SK-MEL-5 (cell line): ENCODE results near the gene PCSK2. TPM values are rescaled to one million over a fixed set of nuclear protein-coding genes. Genes with fewer than 3 reads are reported as not detected.
A peak's percentile ranks its signal among the peaks of the same experiment; 100 is the strongest.

ENCODE experiments used
- DNase-seq: peaks from one replicate; pipeline ENCODE4 v3.0.0-alpha.2; 2016; ENCODE audit warnings: low read depth, low spot score
- in situ Hi-C: cut with HindIII; loops from 2 replicates; pipeline ENCODE4 v1.10.0; 2016; ENCODE audit warnings: low sequenced_read_pairs, high pct_unique_total_duplicates, low pct_unique_long_range_greater_than_20kb
- total RNA-seq: library from RNA; depleted of rRNA; stranded (reverse); fragments of >200 nt; shearing (Covaris generic); gene quantifications from 2 replicates; pipeline ENCODE4 v1.2.3, GENCODE V29; 2014

The PCSK2 gene
- total RNA-seq, 1 experiment from 2014 or later = 0.63 TPM

GRCh38 chr20:17473659-17474058 lies 246.8 kb downstream of the PCSK2 start:
- no peak for DNase-seq

GRCh38 chr20:17479063-17479657 lies 252.3 kb downstream of the PCSK2 start:
- in situ Hi-C loops = no loop called here
- DNase-seq = no peak

More at GRCh38 chr20:17473659-17474058, 246.8 kb downstream of the PCSK2 start:
- in situ Hi-C loops = no loop called here

- in situ Hi-C loops = no loop called here
- DNase-seq = no peak
Observed at GRCh38 chr20:17480696-17481095, 253.9 kb downstream of the PCSK2 start.

- DNase-seq = no peak
- in situ Hi-C loops = no loop called here
Observed at GRCh38 chr20:17481661-17482060, 254.8 kb downstream of the PCSK2 start.

- in situ Hi-C loops = no loop called here
- no peak for DNase-seq
Observed at GRCh38 chr20:17482536-17482935, 255.7 kb downstream of the PCSK2 start.

- in situ Hi-C loops = no loop called here
- DNase-seq = peak; percentile 19
Observed at GRCh38 chr20:17485017-17485416, 258.2 kb downstream of the PCSK2 start.

- in situ Hi-C loops = no loop called here
Observed at GRCh38 chr20:17488916-17489600, 262.2 kb downstream of the PCSK2 start.

GRCh38 chr20:17490501-17490900 lies 263.7 kb downstream of the PCSK2 start:
- no peak for DNase-seq
- in situ Hi-C loops = no loop called here

More at GRCh38 chr20:17488916-17489600, 262.2 kb downstream of the PCSK2 start:
- no peak for DNase-seq

GRCh38 chr20:17491041-17491440 lies 264.2 kb downstream of the PCSK2 start:
- no peak for DNase-seq
- in situ Hi-C loops = no loop called here

GRCh38 chr20:17491488-17491887 lies 264.6 kb downstream of the PCSK2 start:
- in situ Hi-C loops = no loop called here
- no peak for DNase-seq

GRCh38 chr20:17493173-17493572 lies 266.3 kb downstream of the PCSK2 start:
- no peak for DNase-seq
- in situ Hi-C loops = no loop called here

GRCh38 chr20:17494201-17494600 lies 267.4 kb downstream of the PCSK2 start:
- no peak for DNase-seq

GRCh38 chr20:17495826-17496225 lies 269.0 kb downstream of the PCSK2 start:
- no peak for DNase-seq
- in situ Hi-C loops = no loop called here

More at GRCh38 chr20:17494201-17494600, 267.4 kb downstream of the PCSK2 start:
- in situ Hi-C loops = no loop called here

- in situ Hi-C loops = no loop called here
- no peak for DNase-seq
Observed at GRCh38 chr20:17497821-17498580, 271.2 kb downstream of the PCSK2 start.

GRCh38 chr20:17498641-17499040 lies 271.8 kb downstream of the PCSK2 start:
- DNase-seq = no peak
- in situ Hi-C loops = no loop called here

- in situ Hi-C loops = no loop called here
- no peak for DNase-seq
Observed at GRCh38 chr20:17499041-17499440, 272.2 kb downstream of the PCSK2 start.

- no peak for DNase-seq
- in situ Hi-C loops = no loop called here
Observed at GRCh38 chr20:17500271-17500670, 273.4 kb downstream of the PCSK2 start.

GRCh38 chr20:17500826-17501225 lies 274.0 kb downstream of the PCSK2 start:
- no peak for DNase-seq
- in situ Hi-C loops = no loop called here

GRCh38 chr20:17501701-17502100 lies 274.9 kb downstream of the PCSK2 start:
- in situ Hi-C loops = no loop called here

More at GRCh38 chr20:17501701-17502100, 274.9 kb downstream of the PCSK2 start:
- no peak for DNase-seq
